ENCODE measurements around the gene SALL3.
"Not testable (repeated sequence)": the region's sequence is repeated elsewhere in the genome, so short reads cannot be mapped to it uniquely, and the experiment has no call there.

The SALL3 gene

GRCh38 chr18:78979730-78980278 lies at the start of gene SALL3:
Gene SALL3, plus strand, starts transcription at chr18:78979818. Its CDS starts 457 bp downstream, at chr18:78980275.
- no peak for DNase-seq (ENCODE audit: low read depth)

GRCh38 chr18:78932281-78932680 lies 47.3 kb upstream of the SALL3 start:
- DNase-seq (ENCODE audit: low read depth) = no peak

DNA sequence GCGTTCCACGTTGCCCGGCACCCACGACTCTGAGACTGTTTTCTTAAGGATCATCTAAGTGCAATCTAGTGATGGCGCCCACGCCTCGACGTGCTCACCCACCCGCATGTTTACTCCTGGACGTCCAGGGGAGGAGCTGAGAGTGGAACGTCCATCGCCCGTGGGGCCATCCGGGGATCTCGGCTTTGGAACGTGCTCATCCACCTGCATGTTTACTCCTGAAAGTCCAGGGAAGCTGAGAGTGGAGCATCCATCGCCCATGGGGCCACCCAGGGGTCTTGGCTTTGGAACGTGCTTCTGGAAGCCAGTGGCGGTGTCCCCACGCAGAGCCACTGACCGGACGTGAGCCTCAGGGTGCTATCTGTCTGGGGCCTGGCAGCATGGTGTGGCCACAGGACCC lies 45.6 kb upstream of the SALL3 start:
- no peak for DNase-seq (ENCODE audit: low read depth)

- DNase-seq (ENCODE audit: low read depth) = no peak
Observed at GRCh38 chr18:78934551-78935225, 44.9 kb upstream of the SALL3 start.

DNA sequence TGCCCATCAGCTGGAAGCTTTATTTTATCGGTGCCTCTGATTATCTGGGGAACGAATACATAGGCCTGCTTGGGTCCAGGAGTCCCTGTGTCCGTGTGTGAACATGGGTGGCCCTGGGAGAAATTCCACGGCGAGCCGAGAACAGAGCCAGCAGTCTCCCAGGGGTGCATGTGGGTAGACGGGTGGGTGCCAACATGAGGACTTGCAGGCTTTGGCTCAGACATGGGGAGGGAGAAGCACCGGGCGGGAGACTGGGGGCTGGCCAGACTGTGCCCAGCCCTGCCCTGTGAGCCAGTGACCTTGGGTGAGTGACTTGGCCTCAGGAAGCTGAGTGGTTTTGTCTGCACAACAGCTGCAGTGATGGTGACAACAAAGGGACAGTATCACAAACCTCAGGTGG lies 44.2 kb upstream of the SALL3 start:
- DNase-seq (ENCODE audit: low read depth) = no peak

DNA sequence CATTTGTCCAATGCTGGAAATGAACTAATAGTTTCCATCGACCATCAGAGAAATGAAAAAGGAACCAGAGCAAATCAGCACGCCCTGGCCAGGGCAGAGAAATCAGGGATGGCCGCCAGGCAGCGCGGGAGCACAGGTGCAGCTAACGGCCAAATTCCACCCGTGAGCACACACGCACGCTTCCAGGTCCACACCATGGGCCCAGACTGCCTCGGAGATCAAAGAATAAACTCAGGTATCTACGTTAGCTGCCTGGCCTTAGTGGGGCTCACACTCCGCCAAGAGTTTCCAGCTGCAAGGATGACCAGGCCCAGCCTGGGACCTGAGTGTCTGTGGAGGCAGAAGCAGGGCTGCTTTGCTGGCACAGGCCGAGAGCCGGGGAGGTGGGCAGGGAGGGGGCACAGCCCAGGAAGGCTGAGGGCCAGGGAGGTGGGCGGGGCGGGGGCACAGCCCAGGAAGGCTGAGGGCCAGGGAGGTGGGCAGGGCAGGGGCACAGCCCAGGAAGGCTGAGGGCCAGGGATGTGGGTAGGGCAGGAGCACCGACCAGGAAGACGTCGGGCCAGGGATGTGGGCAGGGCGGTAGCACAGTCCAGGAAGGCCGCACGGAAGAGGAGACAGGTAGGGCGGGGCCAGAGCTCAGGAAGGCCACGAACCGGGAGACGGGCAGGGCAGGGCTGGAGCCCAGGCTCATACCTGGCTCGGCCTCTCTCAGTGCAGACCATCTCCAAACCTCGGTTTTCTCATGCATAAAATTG lies 43.2 kb upstream of the SALL3 start:
- DNase-seq (ENCODE audit: low read depth) = no peak

GRCh38 chr18:78937166-78937565 lies 42.5 kb upstream of the SALL3 start:
- DNase-seq (ENCODE audit: low read depth) = no peak

DNA sequence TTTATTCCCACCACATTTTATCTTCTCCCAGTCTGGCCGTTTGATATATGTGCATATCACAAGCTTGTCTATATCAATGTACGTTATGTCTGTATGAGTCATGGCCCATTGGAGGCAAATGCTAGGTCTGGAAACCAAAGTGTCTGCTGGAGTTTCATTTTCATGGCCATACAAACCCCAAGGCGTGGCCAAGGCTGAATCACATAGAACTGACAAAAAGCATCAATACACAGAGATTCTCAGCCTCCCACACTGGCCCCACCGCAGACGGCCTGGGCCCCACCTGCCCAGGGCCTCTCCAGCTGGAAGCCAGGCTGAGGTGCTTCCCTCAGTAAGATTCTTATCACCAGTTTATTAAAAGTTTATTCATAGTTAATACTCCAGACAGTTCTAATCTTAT lies 40.5 kb upstream of the SALL3 start:
- no peak for DNase-seq (ENCODE audit: low read depth)

DNA sequence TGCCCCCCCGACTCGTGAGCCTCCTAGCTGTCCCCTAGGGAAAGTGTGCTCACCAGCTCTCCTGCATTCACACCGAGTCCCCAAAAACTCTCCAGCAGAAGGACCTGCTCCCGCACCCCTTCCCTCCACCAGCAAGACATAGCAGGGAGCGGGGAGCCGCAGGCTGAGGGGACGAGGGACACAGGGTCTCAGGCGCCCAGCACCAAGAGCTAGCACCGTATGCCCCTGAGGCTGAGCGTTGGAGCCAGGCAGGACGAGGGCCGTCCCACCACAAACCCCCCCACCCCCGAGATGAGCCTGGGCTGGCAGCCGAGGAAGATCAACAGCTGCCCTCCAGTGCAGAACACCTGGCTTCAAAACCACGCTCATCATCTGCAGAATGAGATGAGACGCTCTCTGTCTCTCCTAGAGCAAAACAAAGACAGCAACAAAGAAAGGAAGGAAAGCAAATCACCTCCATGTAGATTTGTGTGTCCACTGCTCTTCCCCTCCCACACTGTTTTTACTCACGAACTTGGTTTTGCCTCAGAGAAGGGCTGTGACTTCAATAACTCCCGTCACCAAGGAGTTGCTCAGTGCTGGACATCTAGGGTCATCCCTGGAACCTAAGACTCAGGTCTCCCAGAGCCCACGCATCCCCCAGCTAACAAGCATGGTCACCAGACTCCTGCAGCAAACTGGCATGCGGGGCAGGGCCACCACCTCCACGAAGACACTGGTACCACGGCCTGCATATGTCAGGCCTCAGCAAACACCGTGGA lies 39.7 kb upstream of the SALL3 start:
- DNase-seq (ENCODE audit: low read depth) = no peak

GRCh38 chr18:78942236-78942635 lies 37.4 kb upstream of the SALL3 start:
- DNase-seq (ENCODE audit: low read depth) = not testable (repeated sequence)

- DNase-seq (ENCODE audit: low read depth) = no peak
Observed at GRCh38 chr18:78945628-78946027, 34.0 kb upstream of the SALL3 start.

DNA sequence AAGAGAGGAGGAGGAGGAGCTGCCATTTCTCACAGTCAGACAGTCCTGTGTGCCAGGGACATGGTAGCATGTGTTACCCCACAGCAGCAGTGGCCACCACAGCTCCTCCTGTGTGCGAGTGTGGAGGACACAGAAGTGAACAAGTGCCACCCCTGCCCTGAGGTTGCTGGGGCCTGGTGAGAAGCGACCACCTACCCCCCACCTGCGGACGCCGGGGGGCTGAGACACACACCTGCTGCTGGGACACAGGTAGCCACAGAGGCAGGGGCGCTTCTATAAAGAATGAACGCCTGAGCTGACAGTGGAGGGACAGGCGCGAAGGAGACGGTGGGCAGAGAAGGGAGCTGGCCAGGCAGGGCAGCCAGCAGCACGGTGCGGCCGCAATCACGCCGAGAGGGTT lies 32.3 kb upstream of the SALL3 start:
- DNase-seq (ENCODE audit: low read depth) = no peak

DNA sequence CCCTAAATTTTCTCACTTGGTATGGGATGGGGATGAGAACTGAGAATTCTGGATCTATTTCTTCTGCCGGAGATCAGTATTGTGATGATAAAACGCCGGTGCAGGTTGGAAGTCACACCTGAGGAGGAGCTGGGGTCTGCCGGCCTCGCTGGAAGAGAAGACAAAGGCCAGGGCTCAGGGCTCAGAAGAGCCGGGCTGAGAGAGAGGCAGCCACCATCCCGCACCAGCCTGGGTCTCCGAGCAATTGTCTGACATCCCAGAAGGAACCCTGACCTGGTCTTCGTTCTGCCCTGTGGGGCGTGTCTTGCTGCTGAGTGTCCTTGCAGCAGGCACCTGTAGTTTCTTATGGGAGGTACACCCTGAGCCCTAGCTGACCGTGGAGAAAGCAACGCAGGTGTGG lies 31.4 kb upstream of the SALL3 start:
- DNase-seq (ENCODE audit: low read depth) = no peak

DNA sequence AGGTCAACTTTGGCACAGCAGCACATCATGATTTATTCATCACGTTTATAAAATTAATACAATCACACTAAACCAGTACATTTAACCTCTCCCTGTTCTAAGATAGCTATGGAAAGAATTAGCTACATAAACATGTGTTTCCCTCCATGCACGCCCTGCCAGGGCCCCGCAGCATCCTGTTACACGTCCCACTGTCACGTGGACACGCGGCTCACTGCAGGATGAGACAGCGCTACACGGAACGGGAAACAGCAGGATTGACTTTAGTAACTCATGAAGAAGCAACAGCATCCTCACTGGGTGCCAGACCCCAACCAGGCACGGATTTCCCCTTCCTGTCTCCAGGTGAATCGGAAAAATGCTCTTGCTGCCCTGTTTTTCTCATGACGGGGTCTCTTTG lies 30.9 kb upstream of the SALL3 start:
- no peak for DNase-seq (ENCODE audit: low read depth)

DNA sequence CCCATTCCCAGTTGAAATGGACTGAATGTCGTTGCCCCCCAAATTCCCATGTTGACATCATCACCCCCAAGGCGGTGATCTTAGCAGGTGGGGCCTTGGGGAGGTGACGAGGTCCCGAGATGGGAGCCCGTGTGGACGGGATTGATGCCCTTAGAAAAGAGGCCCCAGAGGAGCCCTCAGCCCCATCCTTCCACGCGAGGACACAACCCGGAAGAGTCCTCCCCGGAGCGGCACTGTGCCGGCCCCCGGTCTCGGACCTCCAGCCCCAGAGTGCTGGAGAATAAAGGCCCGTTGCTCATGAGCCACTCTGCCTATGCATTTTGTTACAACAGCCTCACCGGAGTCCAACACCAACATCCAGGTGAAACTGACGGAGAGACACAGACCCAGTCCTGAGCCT lies 30.4 kb upstream of the SALL3 start:
- DNase-seq (ENCODE audit: low read depth) = no peak

GRCh38 chr18:78950386-78950785 lies 29.2 kb upstream of the SALL3 start:
- DNase-seq (ENCODE audit: low read depth) = no peak

DNA sequence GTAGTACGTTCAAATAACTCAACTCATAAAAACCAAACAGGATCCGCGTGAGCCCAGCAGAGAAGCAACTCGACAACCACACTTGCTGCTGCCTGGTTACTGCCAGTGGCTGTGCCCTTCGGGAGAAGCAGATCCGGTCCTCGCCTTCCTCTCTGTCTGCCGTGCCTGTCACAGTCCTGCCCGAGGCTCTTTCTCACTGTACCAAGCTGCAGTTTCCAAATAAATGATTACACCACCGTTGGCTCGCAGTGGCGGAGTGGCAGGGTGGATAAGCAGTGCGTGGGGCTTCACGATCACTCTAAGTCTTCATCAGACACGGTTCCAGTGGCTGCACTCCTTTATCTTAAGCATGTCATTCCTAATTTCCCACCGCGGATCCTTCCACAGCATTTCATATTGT lies 26.1 kb upstream of the SALL3 start:
- DNase-seq (ENCODE audit: low read depth) = no peak

DNA sequence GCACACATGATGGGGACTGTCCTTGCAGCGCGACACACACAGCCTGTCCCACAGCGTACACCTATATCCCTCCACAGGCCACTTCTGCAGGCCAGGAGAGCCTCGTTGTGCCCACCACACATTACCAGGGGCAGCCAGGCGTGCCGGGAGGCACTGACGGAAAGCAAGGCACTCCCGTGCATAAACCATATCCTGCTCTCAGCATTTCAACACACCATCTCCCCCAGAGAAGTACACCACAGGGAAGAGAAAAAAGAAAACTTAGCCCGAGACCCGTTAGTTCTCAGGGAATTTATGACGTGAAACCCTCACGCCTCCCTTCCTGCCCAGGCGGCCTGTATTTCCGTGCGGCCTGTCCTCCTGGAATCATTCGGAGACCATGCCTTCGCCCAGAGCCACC lies 24.6 kb upstream of the SALL3 start:
- no peak for DNase-seq (ENCODE audit: low read depth)

DNA sequence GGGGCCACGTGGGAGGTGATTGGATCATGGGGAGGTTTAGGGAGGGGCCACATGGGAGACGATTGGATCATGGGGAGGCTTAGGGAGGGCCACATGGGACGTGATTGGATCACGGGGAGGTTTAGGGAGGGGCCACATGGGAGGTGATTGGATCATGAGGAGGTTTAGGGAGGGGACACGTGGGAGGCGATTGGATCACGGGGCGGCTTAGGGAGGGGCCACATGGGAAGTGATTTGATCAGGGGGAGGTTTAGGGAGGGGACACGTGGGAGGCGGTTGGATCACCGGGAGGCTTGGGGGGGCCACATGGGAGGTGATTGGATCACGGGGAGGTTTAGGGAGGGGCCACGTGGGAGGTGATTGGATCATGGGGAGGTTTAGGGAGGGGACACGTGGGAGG lies 22.5 kb upstream of the SALL3 start:
- DNase-seq (ENCODE audit: low read depth) = no peak

- DNase-seq (ENCODE audit: low read depth) = no peak
Observed at GRCh38 chr18:78960709-78961108, 18.9 kb upstream of the SALL3 start.

- no peak for DNase-seq (ENCODE audit: low read depth)
Observed at GRCh38 chr18:78962098-78962497, 17.5 kb upstream of the SALL3 start.

- not testable (repeated sequence) for DNase-seq (ENCODE audit: low read depth)
Observed at GRCh38 chr18:78964727-78965126, 14.9 kb upstream of the SALL3 start.

DNA sequence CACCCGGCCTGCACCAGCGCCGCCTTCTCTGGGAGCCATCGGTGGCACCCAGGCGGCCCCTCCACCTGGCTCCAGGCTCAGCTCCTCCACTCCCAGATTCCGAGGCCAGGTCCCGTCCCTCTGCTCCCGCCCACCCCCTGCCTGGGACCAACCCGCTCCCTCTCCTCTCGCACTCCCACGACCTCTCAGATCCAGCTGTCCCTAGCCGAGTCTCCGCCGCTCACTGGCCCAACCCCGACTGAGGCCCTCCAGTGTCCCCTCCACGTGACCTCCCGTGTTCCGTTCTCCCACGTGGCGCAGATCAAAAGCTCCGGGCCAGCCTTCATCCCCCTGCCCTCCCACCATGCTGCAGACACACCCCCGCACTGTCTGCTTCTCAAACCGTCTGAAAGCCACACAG lies 14.4 kb upstream of the SALL3 start:
- DNase-seq (ENCODE audit: low read depth) = no peak
